ENCODE measurements around the gene GPR4.
"Not testable (repeated sequence)": the region's sequence is repeated elsewhere in the genome, so short reads cannot be mapped to it uniquely, and the experiment has no call there.

GPR4 gene

GRCh38 chr19:45621976-45622503, 20.0 kb upstream of the GPR4 start:
- no peak for DNase-seq

DNA sequence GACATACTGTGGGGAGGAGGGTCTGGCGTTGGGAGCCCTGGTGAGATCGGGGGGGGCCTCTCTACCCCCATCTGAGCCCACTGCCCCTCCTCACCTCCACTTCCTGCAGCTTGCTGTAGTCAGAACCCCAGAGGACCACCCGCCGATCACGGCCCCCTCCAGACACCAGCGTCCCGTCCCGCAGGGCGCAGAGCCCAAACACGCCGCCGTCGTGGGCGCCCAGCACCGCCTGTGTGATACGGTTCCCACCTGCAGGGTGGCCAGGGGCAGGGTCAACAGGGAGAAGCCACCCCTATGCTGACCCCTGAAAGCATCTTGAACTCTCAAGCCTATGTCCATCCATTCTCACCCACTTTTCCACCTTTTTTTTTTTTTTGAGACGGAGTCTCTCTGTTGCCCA, 19.4 kb upstream of the GPR4 start:
- no peak for DNase-seq

DNA sequence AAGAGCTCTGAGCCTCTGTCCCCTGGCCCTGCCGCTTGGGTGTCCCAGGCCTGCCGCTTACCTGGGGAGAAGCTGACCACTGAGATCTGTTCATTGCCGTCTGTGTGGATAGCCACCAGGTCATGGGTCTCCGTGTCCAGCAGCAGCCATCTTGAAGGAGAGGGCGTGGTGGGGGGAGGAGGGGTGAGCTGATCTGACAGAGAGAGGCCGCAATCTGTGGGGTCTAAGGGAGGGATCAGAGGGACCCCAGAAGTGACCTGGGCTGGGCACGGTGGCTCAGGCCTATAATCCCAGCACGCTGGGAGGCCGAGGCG, 14.6 kb upstream of the GPR4 start:
- no peak for DNase-seq

- peak; percentile 32 for DNase-seq
Observed at GRCh38 chr19:45615795-45616703, 14.0 kb upstream of the GPR4 start.

DNA sequence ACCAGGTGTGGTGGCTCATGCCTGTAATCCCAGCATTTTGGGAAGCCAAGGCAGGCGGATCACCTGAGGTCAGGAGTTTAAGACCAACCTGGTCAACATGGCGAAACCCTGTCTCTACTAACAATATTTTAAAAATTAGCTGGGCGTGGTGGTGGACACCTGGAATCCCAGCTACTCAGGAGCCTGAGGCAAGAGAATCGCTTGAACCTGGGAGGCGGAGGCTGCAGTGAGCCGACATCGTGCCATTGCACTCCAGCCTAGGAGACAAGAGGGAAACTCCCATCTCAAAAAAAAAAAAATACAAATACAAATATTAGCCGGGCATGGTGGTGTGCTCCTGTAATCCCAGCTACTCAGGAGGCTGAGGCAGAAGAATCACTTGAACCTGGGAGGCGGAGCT, 13.0 kb upstream of the GPR4 start:
- not testable (repeated sequence) for DNase-seq

- no peak for DNase-seq
Observed at GRCh38 chr19:45613926-45614725, 12.1 kb upstream of the GPR4 start.

- no peak for DNase-seq
Observed at GRCh38 chr19:45608948-45609347, 6.9 kb upstream of the GPR4 start.

DNA sequence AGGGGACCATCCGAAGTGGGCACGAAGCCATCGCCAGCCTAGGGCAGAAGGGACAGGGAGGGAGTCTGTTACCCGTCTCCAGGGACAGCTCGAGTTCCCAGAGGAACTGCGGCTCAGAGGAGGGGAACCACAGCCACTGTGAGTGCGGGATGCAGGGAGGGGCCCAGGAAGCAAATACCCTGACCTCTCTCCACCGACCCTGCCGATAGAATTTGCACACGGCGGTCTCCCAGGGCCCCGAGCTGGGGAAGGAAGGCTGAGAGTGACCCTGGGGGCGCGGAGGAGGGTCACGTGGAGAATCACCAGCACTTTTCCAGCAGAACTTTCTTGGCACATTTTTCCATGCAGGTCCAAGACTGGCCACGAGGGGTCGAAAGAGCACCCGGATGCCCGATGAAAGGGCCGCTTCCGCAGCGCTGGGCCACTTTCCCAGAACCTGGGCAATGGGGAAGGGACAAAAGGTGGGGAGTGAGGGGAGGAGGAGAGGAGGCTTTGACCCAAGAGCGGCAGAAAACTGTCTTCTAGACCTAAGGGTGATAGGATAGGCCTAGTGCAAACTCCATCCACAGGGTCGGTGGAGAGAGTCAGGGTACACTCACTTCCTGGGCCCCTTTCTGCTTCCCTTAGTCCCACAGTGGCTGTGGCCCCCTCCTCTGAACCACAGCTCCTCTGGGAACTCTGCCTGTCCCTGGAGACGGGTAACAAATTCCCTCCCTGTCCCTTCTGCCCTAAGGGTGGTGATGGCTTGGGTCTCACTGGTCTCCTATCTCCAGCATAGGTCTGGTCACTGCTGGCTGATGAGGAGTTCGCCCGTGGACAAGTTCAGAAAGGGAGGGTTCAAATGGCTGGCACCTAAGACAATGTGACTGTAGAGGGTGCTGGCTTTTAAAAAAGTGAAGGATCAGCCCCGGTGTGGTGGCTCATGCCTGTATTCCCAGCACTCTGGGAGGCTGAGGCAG, 5.3 kb upstream of the GPR4 start:
- DNase-seq: no peak

DNA sequence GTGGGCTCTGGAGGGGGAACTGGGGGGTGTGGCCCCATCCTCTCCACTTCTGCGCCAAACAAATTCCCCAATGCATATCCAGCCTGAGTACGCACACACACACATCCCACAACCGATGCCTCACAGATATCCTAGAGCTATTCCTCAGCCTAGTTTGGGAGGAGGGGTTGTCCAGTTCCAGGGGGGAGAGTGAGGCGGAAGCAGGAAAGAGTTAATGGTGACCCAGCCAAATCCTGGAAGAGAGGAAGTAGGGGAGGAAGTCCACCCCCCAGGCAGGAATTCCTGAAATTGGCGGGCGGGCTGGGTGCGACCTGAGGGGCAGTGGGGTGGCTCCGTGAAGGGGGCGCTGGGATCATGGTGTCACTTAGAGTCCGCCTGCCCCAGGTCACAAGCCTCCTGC, 897 bp downstream of the GPR4 start:
- no peak for DNase-seq

DNA sequence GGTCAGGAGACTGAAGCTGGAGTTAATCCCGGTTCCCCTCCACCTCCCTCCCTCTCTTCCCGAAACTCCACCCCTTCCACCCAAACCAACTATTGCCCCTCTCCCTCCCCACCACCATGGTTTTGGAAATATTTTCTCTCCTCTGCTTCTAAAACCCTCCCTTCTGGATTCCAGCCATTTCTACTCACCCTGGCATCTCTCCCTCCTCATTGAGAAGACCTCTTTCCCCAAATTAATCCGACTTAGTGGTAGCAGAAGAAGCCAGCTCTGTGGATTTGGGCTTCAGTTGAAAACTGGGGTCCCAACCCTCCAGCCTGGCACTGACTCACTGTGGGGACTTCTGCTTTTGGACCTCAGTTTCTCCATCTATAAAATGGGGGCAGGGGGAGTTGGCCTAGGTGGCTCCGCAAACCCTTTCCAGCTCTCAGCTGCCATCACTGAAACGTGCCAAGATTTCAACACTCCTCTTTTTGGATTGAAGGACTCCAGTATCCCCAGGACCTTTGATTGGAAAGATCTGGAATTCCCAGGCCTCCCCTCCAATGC, 1.6 kb downstream of the GPR4 start:
- DNase-seq: no peak

GRCh38 chr19:45599286-45599685, 2.7 kb downstream of the GPR4 start:
- DNase-seq: no peak

DNA sequence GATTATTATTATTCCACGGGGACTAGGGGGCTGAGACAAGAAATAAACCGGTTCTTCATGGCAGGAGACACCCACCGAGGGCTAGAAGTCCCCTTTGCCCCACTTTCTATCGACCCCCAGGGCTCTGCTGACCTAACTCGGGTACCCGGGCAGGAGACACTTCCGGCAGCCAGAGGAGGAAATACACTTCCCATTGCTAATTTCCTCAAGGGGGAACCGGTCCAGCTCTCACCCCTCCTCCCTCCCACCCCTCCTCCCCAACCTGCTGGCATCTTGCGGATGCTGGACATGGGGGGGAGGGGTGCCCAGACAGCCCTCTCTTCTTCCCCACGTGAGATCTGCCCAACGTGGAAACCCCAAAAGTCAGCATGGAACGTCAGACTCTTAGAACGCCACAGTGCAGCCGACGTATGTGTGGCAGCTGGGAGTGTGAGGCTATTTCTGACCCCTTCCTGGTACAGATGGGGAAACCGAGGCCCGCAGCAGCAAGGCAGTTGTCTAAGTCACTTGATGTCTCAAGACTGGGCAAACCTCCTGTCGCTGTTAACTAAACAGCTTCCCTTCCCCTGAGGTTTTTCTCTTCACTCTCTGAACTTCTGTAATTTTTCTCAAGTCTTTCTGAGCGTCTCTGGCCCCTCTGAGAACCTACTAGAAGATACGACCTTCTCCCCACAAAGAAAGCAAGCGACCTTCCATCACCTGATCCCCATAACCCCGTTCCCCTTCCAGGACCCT, 3.6 kb downstream of the GPR4 start:
- no peak for DNase-seq

DNA sequence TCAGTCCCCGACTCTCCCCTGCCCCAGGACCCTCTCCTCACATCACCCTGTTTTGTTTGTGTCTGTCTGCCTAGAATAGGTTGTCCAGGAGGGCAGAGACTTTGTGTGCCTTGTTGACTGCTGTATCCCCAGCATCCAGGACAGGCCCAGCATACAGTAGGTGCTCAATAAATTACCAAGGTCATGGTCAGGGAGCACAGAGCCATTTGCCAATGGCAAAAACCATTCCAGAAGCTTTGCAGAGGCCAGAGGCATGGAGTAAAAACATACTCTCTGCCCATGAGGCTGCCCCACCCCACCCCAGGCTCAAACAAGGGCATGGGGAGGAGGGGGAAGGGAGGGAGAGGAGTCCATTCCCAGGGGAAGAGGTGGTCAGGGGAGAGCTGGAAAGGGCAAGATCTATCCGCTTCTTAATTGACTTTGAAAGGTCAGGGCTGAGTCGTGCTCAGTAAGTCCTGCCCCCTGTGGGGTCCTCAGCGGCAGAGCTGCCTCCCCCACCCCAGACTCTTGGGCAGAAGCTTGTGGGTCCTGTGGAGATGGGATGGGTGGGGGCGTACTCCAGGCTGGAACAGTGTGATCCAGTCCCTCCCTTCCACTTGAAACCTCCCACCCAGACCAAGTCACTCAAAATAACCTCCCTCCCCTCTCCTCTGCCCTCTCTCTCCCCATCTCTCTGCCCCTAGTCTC, 4.4 kb downstream of the GPR4 start:
- DNase-seq: no peak

- no peak for DNase-seq
Observed at GRCh38 chr19:45595814-45596213, 6.2 kb downstream of the GPR4 start.

DNA sequence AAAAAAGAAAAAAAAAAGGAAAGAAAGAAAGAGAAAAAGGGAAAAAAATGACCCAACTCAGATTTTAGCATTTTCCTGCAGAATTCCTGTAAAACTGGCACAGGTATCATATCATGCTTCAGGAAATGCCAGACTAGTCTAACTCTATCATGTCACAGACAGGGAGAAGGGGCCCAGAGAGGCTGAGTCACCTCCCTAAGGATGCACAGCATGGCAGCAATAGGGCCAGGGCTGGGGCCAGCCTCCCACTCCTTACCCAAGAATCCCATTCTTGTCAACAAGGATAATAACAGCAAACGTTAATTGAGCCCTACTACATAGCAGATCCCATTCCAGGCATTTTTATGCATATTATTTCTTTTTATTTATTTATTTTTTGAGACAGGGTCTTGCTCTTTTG, 8.5 kb downstream of the GPR4 start:
- no peak for DNase-seq

DNA sequence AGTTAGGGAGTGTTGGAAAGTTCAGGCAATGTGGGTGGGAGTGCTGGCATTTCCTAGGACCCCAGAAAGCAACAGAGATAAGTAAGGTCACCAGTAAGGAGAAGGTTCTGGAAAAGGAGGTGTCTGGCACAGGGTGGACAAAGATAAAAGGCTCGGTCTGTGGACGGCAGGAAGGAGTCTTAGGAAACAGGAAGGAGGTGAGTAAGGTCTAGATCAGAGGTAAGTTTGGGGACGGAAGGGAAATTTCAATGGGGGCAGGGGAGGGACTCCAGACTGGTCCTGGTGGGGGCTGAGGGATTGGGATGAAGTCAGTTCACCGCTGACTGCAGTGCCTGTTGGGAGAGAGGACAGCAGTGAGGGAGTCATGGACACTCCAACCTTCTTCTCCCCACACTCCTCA, 9.6 kb downstream of the GPR4 start:
- no peak for DNase-seq

DNA sequence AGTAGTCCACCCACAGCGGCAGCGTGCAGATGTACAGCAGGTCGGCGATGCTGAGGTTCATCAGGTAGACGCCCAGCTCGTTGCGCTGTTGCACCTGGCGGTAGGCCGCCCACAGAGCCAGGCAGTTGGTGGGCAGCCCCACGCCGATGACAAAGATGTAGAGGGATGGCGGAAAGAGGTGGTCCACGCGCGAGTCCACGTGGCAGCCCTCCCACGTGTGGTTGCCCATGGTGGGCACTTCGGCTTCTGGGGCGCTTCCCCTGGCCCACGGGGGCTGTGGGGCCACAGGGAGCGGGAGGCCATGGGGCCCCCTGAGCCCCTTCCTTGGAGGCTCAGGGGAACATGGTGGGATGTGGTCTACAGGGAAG, 10.4 kb downstream of the GPR4 start:
- no peak for DNase-seq

- DNase-seq: no peak
Observed at GRCh38 chr19:45591004-45591637, 10.9 kb downstream of the GPR4 start.

GRCh38 chr19:45590300-45591003, 11.6 kb downstream of the GPR4 start:
- no peak for DNase-seq

- no peak for DNase-seq
Observed at GRCh38 chr19:45589768-45590167, 12.2 kb downstream of the GPR4 start.
